Lung (tissue), 12 donors: ENCODE measurements around the gene MRPL27. TPM values are rescaled to one million over a fixed set of nuclear protein-coding genes. Genes with fewer than 3 reads are reported as not detected.

Source experiments
- ATAC-seq: fragments of 200-7000 bp; cut with Tn5 transposase; one replicate; pipeline ENCODE4 v1.9.1; 2020; ENCODE audit warnings: moderate number of reproducible peaks; ENCODE audit not compliant: insufficient read depth, low FRiP score
- DNase-seq, 3 donors: peaks; one replicate each; pipeline ENCODE4 v3.0.0-alpha.2; 2013 to 2017
- H3K27ac ChIP-seq, 2 donors: one replicate each; pipeline ENCODE4 v1.5.1; 2013; ENCODE audit warnings: mild to moderate bottlenecking in 2 of 2, moderate library complexity in 2 of 2, control low read depth in 1 of 2, inconsistent platforms in 1 of 2, low read depth in 1 of 2, low read length in 1 of 2
- H3K27me3 ChIP-seq, 3 donors: one replicate each; pipeline ENCODE4 v1.5.1; 2013; ENCODE audit warnings: low read length in 2 of 3; ENCODE audit not compliant: control insufficient read depth in 3 of 3, insufficient read depth in 3 of 3
- H3K36me3 ChIP-seq, 4 donors: one replicate each; pipeline ENCODE4 v1.5.1; 2013; ENCODE audit warnings: low read length in 4 of 4, mild to moderate bottlenecking in 1 of 4, moderate library complexity in 1 of 4; ENCODE audit not compliant: control insufficient read depth in 4 of 4, insufficient read depth in 4 of 4
- H3K4me1 ChIP-seq, 5 donors: one replicate each; pipeline ENCODE4 v1.5.1; 2013; ENCODE audit warnings: low read length in 5 of 5, mild to moderate bottlenecking in 2 of 5, moderate library complexity in 1 of 5; ENCODE audit not compliant: control insufficient read depth in 5 of 5, insufficient read depth in 5 of 5
- H3K4me3 ChIP-seq: one replicate; pipeline ENCODE4 v1.5.1; 2013; ENCODE audit warnings: mild to moderate bottlenecking, control low read depth, moderate library complexity
- H3K9ac ChIP-seq, 2 donors: one replicate each; pipeline ENCODE4 v1.5.1; 2013; ENCODE audit warnings: low read length in 2 of 2, control low read depth in 1 of 2; ENCODE audit not compliant: insufficient read depth in 1 of 2
- H3K9me3 ChIP-seq, 4 donors: one replicate each; pipeline ENCODE4 v1.5.1; 2013; ENCODE audit warnings: low read length in 3 of 4, mild to moderate bottlenecking in 1 of 4, moderate library complexity in 1 of 4; ENCODE audit not compliant: control insufficient read depth in 4 of 4, insufficient read depth in 3 of 4
- WGBS, 2 donors: extraction: QIAGEN DNeasy Blood & Tissue Kit; methylation state at CpG; one replicate each; pipeline ENCODE4 v1.1.7; 2013; 5-methylcytosine and 5-hydroxymethylcytosine counted together
- polyA plus RNA-seq, 2 donors: library from polyadenylated mRNA; stranded (reverse); fragments of 200-250 nt; gene quantifications; one replicate each; pipeline ENCODE4 v1.2.1, GENCODE V29; 2013
- total RNA-seq, 2 donors: library from RNA; depleted of rRNA in 1 of 2; stranded (reverse); fragments of >200 nt in 1 of 2; gene quantifications; one replicate each; pipeline ENCODE4 v1.2.1, GENCODE V29; 2014 to 2021
- TF ChIP-seq, protein P1 (sequence below): IDR thresholded peaks from 2 replicates; pipeline ENCODE4 v1.5.1; 2012; ENCODE audit warnings: mild to moderate bottlenecking; ENCODE audit errors: control extremely low read depth, extremely low read depth
- donor health status: control.
- donor health status: control.
- donor health status: Bipolar disorder and iron deficiency.
- donor health status: healthy.
- donor health status: DM: yes; HTN: yes; CAD: no.

Gene MRPL27
- total and polyA plus RNA-seq, 4 donors = 33.5 to 176 (median 78.4) TPM

DNA sequence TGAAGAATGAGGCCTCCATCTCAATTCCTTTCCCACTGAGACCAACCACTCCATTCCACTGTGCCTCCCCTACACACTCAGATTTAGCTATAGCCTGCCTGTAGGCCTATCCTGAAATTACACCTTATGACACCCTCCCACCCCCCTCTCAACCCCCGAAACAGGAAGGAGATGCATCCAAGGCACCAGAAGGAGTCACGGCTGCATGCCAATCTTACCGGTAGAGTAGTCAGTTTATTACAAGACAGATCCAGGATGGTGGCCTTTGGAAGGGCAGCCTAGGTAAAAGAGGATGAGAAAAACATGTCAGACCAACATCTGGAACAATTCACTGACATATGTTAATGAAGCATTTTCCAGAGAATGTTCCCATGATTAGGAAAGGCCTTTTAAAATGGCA, 21.7 kb upstream of the MRPL27 start:
- ATAC-seq (no peak), DNase-seq (no peak)
- no peak overlapping the region for H3K27ac ChIP-seq
- no peaks in the 10 kb centered on the region for H3K9me3 ChIP-seq
- WGBS, 2 donors = 12 to 17% methylated on average over 3 of the region's 3 CpGs
- peaks cover 20 to 42% (median 33%) of the 10 kb centered on the region in 4 donors for H3K36me3 ChIP-seq
- TF ChIP-seq, protein P1, sequence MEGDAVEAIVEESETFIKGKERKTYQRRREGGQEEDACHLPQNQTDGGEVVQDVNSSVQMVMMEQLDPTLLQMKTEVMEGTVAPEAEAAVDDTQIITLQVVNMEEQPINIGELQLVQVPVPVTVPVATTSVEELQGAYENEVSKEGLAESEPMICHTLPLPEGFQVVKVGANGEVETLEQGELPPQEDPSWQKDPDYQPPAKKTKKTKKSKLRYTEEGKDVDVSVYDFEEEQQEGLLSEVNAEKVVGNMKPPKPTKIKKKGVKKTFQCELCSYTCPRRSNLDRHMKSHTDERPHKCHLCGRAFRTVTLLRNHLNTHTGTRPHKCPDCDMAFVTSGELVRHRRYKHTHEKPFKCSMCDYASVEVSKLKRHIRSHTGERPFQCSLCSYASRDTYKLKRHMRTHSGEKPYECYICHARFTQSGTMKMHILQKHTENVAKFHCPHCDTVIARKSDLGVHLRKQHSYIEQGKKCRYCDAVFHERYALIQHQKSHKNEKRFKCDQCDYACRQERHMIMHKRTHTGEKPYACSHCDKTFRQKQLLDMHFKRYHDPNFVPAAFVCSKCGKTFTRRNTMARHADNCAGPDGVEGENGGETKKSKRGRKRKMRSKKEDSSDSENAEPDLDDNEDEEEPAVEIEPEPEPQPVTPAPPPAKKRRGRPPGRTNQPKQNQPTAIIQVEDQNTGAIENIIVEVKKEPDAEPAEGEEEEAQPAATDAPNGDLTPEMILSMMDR = no peak
- H3K27me3 ChIP-seq = no peaks in the 10 kb centered on the region
- H3K4me1 ChIP-seq = peaks cover 0 to 21% (median 6%) of the 10 kb centered on the region in 5 donors
- no peak overlapping the region for H3K9ac ChIP-seq
- H3K4me3 ChIP-seq = no peak overlapping the region

DNA sequence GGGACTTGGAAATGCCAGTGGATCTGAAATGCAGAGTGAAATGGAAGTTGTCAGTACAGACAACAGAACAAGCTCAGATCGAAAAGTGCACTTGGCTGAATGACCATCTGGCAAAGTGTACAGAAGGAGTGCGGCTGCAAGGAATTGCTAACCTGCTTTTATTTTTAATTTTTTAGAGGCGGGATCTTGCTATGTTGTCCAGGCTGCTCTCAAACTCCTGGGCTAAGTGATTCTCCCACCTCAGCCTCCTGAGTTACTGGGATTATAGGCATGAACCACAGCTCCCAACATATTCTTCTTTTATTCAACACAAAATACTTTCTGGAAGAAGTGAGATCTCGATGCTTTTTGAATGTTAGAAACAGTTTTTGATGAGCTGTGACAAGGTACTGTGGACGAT, 20.7 kb upstream of the MRPL27 start:
- H3K27ac ChIP-seq = no peak overlapping the region
- H3K36me3 ChIP-seq = peaks cover 20 to 48% (median 38%) of the 10 kb centered on the region in 4 donors
- WGBS, 2 donors = 94 to 97% methylated on average over 5 of the region's 5 CpGs
- H3K4me1 ChIP-seq = peaks cover 0 to 21% (median 6%) of the 10 kb centered on the region in 5 donors
- H3K27me3 ChIP-seq = no peaks in the 10 kb centered on the region
- DNase-seq (no peak), ATAC-seq (no peak)
- no peak overlapping the region for H3K4me3 ChIP-seq
- no peaks in the 10 kb centered on the region for H3K9me3 ChIP-seq
- no peak overlapping the region for H3K9ac ChIP-seq
- TF ChIP-seq, protein P1 = no peak

DNA sequence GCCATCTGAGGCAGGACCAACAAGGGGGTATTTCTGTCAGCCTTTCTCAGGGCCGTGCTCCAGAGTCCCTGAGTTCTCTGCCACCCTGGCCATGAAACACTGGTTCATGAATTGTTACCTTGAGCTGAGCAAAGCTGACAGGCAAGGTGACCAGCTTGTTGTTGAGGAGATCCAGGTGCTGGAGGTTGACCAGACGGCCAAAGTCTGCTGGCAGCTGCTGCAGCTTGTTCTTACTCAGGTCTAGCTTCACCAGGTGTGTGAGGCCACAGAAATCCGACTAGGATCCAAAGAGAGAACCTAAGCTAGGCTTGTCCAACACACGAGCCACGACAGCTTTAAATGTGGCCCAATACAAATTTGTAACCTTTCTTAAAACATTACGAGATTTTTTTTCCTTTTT, 19.6 kb upstream of the MRPL27 start:
- no peaks in the 10 kb centered on the region for H3K27me3 ChIP-seq
- no peak overlapping the region for H3K27ac ChIP-seq
- H3K4me1 ChIP-seq = peaks cover 0 to 20% (median 4%) of the 10 kb centered on the region in 5 donors
- H3K36me3 ChIP-seq = peaks cover 27 to 58% (median 42%) of the 10 kb centered on the region in 4 donors
- no peaks in the 10 kb centered on the region for H3K9me3 ChIP-seq
- H3K4me3 ChIP-seq = no peak overlapping the region
- TF ChIP-seq, protein P1 = no peak
- no peak overlapping the region for H3K9ac ChIP-seq
- ATAC-seq (no peak), DNase-seq (no peak)
- 88 to 96% methylated on average over 6 of the region's 6 CpGs for WGBS, 2 donors

DNA sequence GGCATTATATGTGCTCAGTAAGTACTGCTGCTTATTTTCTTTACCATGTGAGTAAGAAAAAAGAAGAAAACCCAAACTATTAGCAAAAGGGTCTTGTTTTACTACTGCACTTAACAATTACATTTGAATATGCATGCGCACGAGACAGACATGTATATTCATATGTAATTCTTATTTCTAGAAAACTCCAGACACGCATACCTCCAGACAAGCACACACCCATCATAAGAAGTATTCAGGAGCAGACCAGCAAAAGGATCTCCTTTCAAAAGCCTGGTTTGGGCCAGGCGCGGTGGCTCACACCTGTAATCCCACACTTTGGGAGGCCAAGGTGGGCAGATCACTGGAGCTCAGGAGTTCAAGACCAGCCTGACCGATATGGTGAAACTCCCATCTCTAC, 16.6 kb upstream of the MRPL27 start:
- H3K36me3 ChIP-seq = peaks cover 42 to 77% (median 57%) of the 10 kb centered on the region in 4 donors
- no peak overlapping the region for H3K9ac ChIP-seq
- DNase-seq (no peak), ATAC-seq (no peak)
- WGBS, 2 donors = 96 to 98% methylated on average over 6 of the region's 6 CpGs
- no peak overlapping the region for H3K27ac ChIP-seq
- peaks cover 0 to 2% (median 0%) of the 10 kb centered on the region in 5 donors for H3K4me1 ChIP-seq
- H3K4me3 ChIP-seq = no peak overlapping the region
- TF ChIP-seq, protein P1 = no peak
- H3K27me3 ChIP-seq = no peaks in the 10 kb centered on the region
- H3K9me3 ChIP-seq = no peaks in the 10 kb centered on the region
